ENCODE results near the gene SPACA4.

The SPACA4 gene

GRCh38 chr19:48588670-48589401 is 17.7 kb upstream of the SPACA4 start:
- Mint-ChIP-seq H3K4me1 (peaks cover 16% of the 10 kb centered on the region), H3K27me3 (no peaks in the 10 kb centered on the region), H3K9me3 (no peaks in the 10 kb centered on the region), H3K36me3 (no peaks in the 10 kb centered on the region), H3K4me3 (peak overlapping the region; percentile 80), H3K27ac (no peak overlapping the region)

- Mint-ChIP-seq H3K36me3 (no peaks in the 10 kb centered on the region), H3K4me1 (peaks cover 17% of the 10 kb centered on the region), H3K27me3 (no peaks in the 10 kb centered on the region), H3K27ac (no peak overlapping the region), H3K4me3 (peak overlapping the region; percentile 4), H3K9me3 (no peaks in the 10 kb centered on the region)
Measured at GRCh38 chr19:48591021-48591420, 15.5 kb upstream of the SPACA4 start.

GRCh38 chr19:48595171-48595570 is 11.4 kb upstream of the SPACA4 start:
- H3K27me3 Mint-ChIP-seq, result no peaks in the 10 kb centered on the region
- peak overlapping the region; percentile 59 for H3K4me3 Mint-ChIP-seq
- peaks cover 4% of the 10 kb centered on the region for H3K4me1 Mint-ChIP-seq
- H3K9me3 Mint-ChIP-seq, result no peaks in the 10 kb centered on the region
- H3K36me3 Mint-ChIP-seq, result no peaks in the 10 kb centered on the region
- peak overlapping the region; percentile 57 for H3K27ac Mint-ChIP-seq

- H3K36me3 Mint-ChIP-seq, result no peaks in the 10 kb centered on the region
- peak overlapping the region; percentile 26 for H3K4me3 Mint-ChIP-seq
- no peaks in the 10 kb centered on the region for H3K9me3 Mint-ChIP-seq
- H3K4me1 Mint-ChIP-seq, result peaks cover 4% of the 10 kb centered on the region
- H3K27me3 Mint-ChIP-seq, result no peaks in the 10 kb centered on the region
- H3K27ac Mint-ChIP-seq, result no peak overlapping the region
Measured at GRCh38 chr19:48595833-48596232, 10.7 kb upstream of the SPACA4 start.

- Mint-ChIP-seq H3K9me3 (no peaks in the 10 kb centered on the region), H3K4me1 (peaks cover 4% of the 10 kb centered on the region), H3K4me3 (no peak overlapping the region), H3K36me3 (no peaks in the 10 kb centered on the region), H3K27me3 (no peaks in the 10 kb centered on the region), H3K27ac (no peak overlapping the region)
Measured at GRCh38 chr19:48596237-48596636, 10.3 kb upstream of the SPACA4 start.

- Mint-ChIP-seq H3K36me3 (no peaks in the 10 kb centered on the region), H3K4me3 (peak overlapping the region; percentile 55), H3K4me1 (peaks cover 4% of the 10 kb centered on the region), H3K27ac (peak overlapping the region; percentile 35), H3K27me3 (no peaks in the 10 kb centered on the region), H3K9me3 (no peaks in the 10 kb centered on the region)
Measured at GRCh38 chr19:48596679-48597465, 9.7 kb upstream of the SPACA4 start.

GRCh38 chr19:48598996-48599700 is 7.4 kb upstream of the SPACA4 start:
- Mint-ChIP-seq H3K4me3 (no peak overlapping the region), H3K4me1 (peaks cover 4% of the 10 kb centered on the region), H3K27me3 (no peaks in the 10 kb centered on the region), H3K9me3 (no peaks in the 10 kb centered on the region), H3K27ac (no peak overlapping the region), H3K36me3 (no peaks in the 10 kb centered on the region)

GRCh38 chr19:48600679-48601417 is 5.7 kb upstream of the SPACA4 start:
- Mint-ChIP-seq H3K9me3 (no peaks in the 10 kb centered on the region), H3K4me1 (no peaks in the 10 kb centered on the region), H3K4me3 (no peak overlapping the region), H3K27me3 (no peaks in the 10 kb centered on the region), H3K27ac (no peak overlapping the region), H3K36me3 (no peaks in the 10 kb centered on the region)

GRCh38 chr19:48603001-48603400 is 3.5 kb upstream of the SPACA4 start:
- Mint-ChIP-seq H3K4me1 (no peaks in the 10 kb centered on the region), H3K36me3 (no peaks in the 10 kb centered on the region), H3K27me3 (no peaks in the 10 kb centered on the region), H3K9me3 (no peaks in the 10 kb centered on the region), H3K4me3 (no peak overlapping the region), H3K27ac (no peak overlapping the region)

- no peaks in the 10 kb centered on the region for H3K27me3 Mint-ChIP-seq
- H3K36me3 Mint-ChIP-seq, result no peaks in the 10 kb centered on the region
- no peaks in the 10 kb centered on the region for H3K9me3 Mint-ChIP-seq
- H3K4me3 Mint-ChIP-seq, result no peak overlapping the region
- no peaks in the 10 kb centered on the region for H3K4me1 Mint-ChIP-seq
- H3K27ac Mint-ChIP-seq, result no peak overlapping the region
Measured at GRCh38 chr19:48603449-48603848, 3.1 kb upstream of the SPACA4 start.

- H3K27me3 Mint-ChIP-seq, result no peaks in the 10 kb centered on the region
- no peaks in the 10 kb centered on the region for H3K36me3 Mint-ChIP-seq
- H3K27ac Mint-ChIP-seq, result no peak overlapping the region
- H3K9me3 Mint-ChIP-seq, result no peaks in the 10 kb centered on the region
- H3K4me3 Mint-ChIP-seq, result no peak overlapping the region
- H3K4me1 Mint-ChIP-seq, result peaks cover 2% of the 10 kb centered on the region
Measured at GRCh38 chr19:48603850-48604249, 2.7 kb upstream of the SPACA4 start.

GRCh38 chr19:48607359-48607755 is 815 bp downstream of the SPACA4 start:
- no peak overlapping the region for H3K27ac Mint-ChIP-seq
- H3K9me3 Mint-ChIP-seq, result no peaks in the 10 kb centered on the region
- H3K4me1 Mint-ChIP-seq, result peaks cover 4% of the 10 kb centered on the region
- H3K4me3 Mint-ChIP-seq, result no peak overlapping the region
- no peaks in the 10 kb centered on the region for H3K27me3 Mint-ChIP-seq
- no peaks in the 10 kb centered on the region for H3K36me3 Mint-ChIP-seq

- H3K27ac Mint-ChIP-seq, result no peak overlapping the region
- H3K9me3 Mint-ChIP-seq, result no peaks in the 10 kb centered on the region
- H3K4me1 Mint-ChIP-seq, result peaks cover 6% of the 10 kb centered on the region
- H3K36me3 Mint-ChIP-seq, result no peaks in the 10 kb centered on the region
- no peaks in the 10 kb centered on the region for H3K27me3 Mint-ChIP-seq
- H3K4me3 Mint-ChIP-seq, result no peak overlapping the region
Measured at GRCh38 chr19:48608798-48609263, 2.3 kb downstream of the SPACA4 start.

GRCh38 chr19:48609571-48610108 is 3.1 kb downstream of the SPACA4 start:
- Mint-ChIP-seq H3K27ac (no peak overlapping the region), H3K36me3 (no peaks in the 10 kb centered on the region), H3K27me3 (no peaks in the 10 kb centered on the region), H3K4me3 (no peak overlapping the region), H3K9me3 (no peaks in the 10 kb centered on the region), H3K4me1 (peaks cover 10% of the 10 kb centered on the region)

- Mint-ChIP-seq H3K27ac (peak overlapping the region; percentile 65), H3K9me3 (no peaks in the 10 kb centered on the region), H3K4me1 (peaks cover 16% of the 10 kb centered on the region)
Measured at GRCh38 chr19:48611872-48612271, 5.3 kb downstream of the SPACA4 start.

More at GRCh38 chr19:48611872-48612271, 5.3 kb downstream of the SPACA4 start:
- Mint-ChIP-seq H3K4me3 (no peak overlapping the region), H3K36me3 (peaks cover 9% of the 10 kb centered on the region), H3K27me3 (no peaks in the 10 kb centered on the region)
